Esophagus (tissue), 2 donors: ENCODE results near the gene SLCO4A1. TPM values are rescaled to one million over a fixed set of nuclear protein-coding genes. Genes with fewer than 3 reads are reported as not detected.

Experiments used
- H3K27ac ChIP-seq, 2 donors: one replicate each; pipeline ENCODE4 v1.5.1; 2013; ENCODE audit warnings: low read depth in 2 of 2, mild to moderate bottlenecking in 2 of 2, inconsistent platforms in 1 of 2, low read length in 1 of 2, moderate library complexity in 1 of 2
- H3K27me3 ChIP-seq, 2 donors: one replicate each; pipeline ENCODE4 v1.6.1; 2013; ENCODE audit warnings: low read length in 2 of 2, control low read depth in 1 of 2, mild to moderate bottlenecking in 1 of 2; ENCODE audit not compliant: insufficient read depth in 2 of 2, control insufficient read depth in 1 of 2
- H3K36me3 ChIP-seq, 2 donors: one replicate each; pipeline ENCODE4 v1.6.1; 2013; ENCODE audit warnings: low read length in 1 of 2; ENCODE audit not compliant: control insufficient read depth in 2 of 2, insufficient read depth in 2 of 2
- H3K4me1 ChIP-seq, 2 donors: one replicate each; pipeline ENCODE4 v1.6.1; 2013; ENCODE audit warnings: low read length in 1 of 2; ENCODE audit not compliant: control insufficient read depth in 2 of 2, insufficient read depth in 2 of 2
- H3K4me3 ChIP-seq, 2 donors: one replicate each; pipeline ENCODE4 v1.5.1; 2013; ENCODE audit warnings: low read length in 2 of 2, mild to moderate bottlenecking in 2 of 2, low read depth in 1 of 2, moderate library complexity in 1 of 2
- H3K9me3 ChIP-seq, 2 donors: one replicate each; pipeline ENCODE4 v1.6.1; 2013; ENCODE audit warnings: mild to moderate bottlenecking in 2 of 2, low read depth in 1 of 2, low read length in 1 of 2, moderate library complexity in 1 of 2; ENCODE audit not compliant: control insufficient read depth in 2 of 2, insufficient read depth in 1 of 2
- WGBS, 2 donors: extraction: QIAGEN DNeasy Blood & Tissue Kit; methylation state at CpG; one replicate each; pipeline ENCODE4 v1.1.7; 2013; 5-methylcytosine and 5-hydroxymethylcytosine counted together
- polyA plus RNA-seq, 2 donors: library from polyadenylated mRNA; stranded (reverse); fragments of 200-250 nt; gene quantifications; one replicate each; pipeline ENCODE4 v1.2.3, GENCODE V29; 2013
- donor health status: healthy with polysubstance abuse.
- donor health status: Bipolar disorder and iron deficiency.

The SLCO4A1 gene
- polyA plus RNA-seq, 2 donors: 12.5 to 29.3 TPM

DNA sequence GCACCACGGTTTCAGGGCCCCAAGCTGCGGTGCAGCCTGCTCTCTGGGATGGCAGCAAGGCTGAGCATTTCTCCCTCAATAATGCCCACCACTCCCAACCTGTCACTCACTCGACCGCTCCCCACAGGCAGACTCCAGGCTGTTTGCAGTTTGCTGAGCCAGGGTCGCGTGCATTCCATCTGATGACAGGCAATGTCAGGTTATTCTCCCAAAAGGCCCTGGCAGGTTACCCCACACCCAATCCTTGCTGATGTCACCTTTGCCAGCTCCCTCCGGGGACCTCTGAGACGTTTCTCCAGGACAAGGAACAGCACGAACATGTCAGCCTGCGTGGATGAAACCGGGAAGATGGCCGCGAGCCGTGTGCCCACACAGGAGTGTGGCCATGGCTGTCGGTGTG is 7.1 kb upstream of the SLCO4A1 start:
- no peaks in the 10 kb centered on the region for H3K4me1 ChIP-seq
- H3K9me3 ChIP-seq: peaks cover 0 to 2% of the 10 kb centered on the region in 2 donors
- H3K36me3 ChIP-seq: no peaks in the 10 kb centered on the region
- no peak overlapping the region for H3K27ac ChIP-seq
- WGBS, 2 donors: 78 to 80% methylated on average over 15 of the region's 15 CpGs
- H3K27me3 ChIP-seq: peaks cover 0 to 2% of the 10 kb centered on the region in 2 donors
- no peak overlapping the region for H3K4me3 ChIP-seq

DNA sequence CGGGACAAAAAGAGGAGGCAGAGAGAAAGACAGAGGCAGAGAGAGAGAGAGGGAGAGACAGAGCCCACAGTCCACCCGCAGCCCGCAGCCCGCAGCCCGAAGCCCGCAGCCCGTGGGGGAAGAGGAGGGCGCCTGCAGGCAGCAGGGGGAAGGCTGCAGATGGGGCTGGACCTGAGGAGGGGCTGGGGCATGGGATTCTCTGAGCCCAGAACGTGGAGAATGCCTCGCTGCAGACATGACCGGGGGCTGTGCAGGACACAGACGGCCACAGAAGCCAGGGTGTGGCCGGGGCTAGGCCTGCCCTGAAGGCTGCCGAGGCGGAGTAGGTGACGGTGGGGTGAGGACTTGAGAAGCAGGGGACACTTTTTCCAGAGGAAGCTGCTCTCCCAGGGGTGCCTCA is 6.5 kb upstream of the SLCO4A1 start:
- Histone ChIP-seq H3K4me3 (no peak overlapping the region), H3K36me3 (no peaks in the 10 kb centered on the region), H3K27me3 (peaks cover 0 to 2% of the 10 kb centered on the region in 2 donors), H3K9me3 (peaks cover 0 to 2% of the 10 kb centered on the region in 2 donors), H3K27ac (no peak overlapping the region), H3K4me1 (no peaks in the 10 kb centered on the region)
- 64 to 73% methylated on average over 16 of the region's 16 CpGs for WGBS, 2 donors

DNA sequence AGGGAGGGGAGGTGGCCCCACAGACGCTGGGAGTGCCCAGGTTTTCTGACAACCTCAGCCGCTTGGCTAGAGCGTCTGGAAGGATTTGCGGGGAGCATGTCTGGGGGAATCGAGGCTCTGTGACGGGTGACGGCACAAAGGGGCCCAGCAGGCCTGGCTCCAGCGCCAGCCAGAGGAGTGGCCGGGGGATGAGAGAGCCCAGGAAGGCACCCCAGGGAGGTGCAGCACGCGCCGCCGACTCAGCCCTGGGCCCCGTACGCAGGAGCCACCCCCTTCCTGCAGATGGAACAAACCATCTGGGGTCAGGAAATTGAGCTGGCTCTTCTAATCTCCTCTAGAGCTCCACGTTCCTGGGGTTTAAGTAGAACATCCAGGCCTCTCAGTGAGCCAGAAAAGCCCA is 5.9 kb upstream of the SLCO4A1 start:
- H3K36me3 ChIP-seq: no peaks in the 10 kb centered on the region
- H3K27me3 ChIP-seq: peaks cover 0 to 2% of the 10 kb centered on the region in 2 donors
- 37 to 44% methylated on average over 16 of the region's 16 CpGs for WGBS, 2 donors
- H3K4me3 ChIP-seq: no peak overlapping the region
- H3K27ac ChIP-seq: no peak overlapping the region
- H3K4me1 ChIP-seq: no peaks in the 10 kb centered on the region
- H3K9me3 ChIP-seq: peaks cover 0 to 2% of the 10 kb centered on the region in 2 donors

DNA sequence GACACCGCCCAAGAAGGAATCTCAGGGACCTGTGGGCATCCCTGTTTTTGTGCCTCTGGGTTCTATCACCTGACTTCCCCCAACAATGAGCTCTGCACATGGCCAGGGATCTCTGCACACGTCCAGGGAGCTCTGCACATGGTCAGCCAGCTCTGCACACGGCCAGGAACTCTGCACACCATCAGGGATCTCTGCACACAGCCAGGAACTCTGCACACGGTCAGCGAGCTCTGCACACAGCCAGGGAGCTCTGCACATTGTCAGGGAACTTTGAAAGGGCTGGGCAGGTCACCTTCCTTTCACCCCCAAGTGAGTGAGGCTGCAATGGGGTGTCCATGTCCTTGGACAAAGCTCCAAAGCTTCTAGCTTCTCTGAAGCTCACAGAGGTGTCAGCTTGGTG is 5.2 kb upstream of the SLCO4A1 start:
- Histone ChIP-seq H3K4me3 (no peak overlapping the region), H3K9me3 (peaks cover 0 to 2% of the 10 kb centered on the region in 2 donors), H3K27ac (no peak overlapping the region), H3K36me3 (no peaks in the 10 kb centered on the region), H3K27me3 (peaks cover 2 to 4% of the 10 kb centered on the region in 2 donors), H3K4me1 (no peaks in the 10 kb centered on the region)
- WGBS, 2 donors: 70 to 73% methylated on average over 5 of the region's 5 CpGs

DNA sequence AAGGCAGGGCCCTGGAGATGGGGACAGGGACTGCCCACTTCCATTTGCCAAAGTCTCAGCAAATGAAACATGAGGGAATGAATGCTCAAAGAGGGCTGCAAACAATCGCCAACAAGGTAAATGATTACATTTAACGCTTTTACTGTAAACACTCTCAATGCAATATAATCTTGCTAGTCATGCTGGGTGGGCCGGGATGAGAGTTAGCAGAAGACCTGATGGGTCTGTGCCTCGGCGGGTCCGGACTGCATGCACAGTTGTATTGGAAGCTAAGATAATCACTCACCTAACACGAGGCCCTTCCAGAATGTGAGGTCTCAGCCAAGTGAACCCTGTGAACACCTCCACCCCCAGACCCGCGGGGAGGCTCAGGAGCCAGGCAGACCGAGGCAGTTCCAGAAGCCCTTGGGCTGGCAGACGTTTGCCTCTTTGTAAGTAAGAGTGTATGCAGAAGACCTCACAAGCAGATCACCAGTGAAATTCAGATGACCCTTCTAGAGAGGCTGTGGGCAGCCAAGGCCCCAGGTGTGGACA is 4.7 kb upstream of the SLCO4A1 start:
- Histone ChIP-seq H3K9me3 (peaks cover 0 to 2% of the 10 kb centered on the region in 2 donors), H3K4me1 (peaks cover 0 to 1% of the 10 kb centered on the region in 2 donors), H3K27ac (no peak overlapping the region), H3K27me3 (peaks cover 2 to 4% of the 10 kb centered on the region in 2 donors), H3K36me3 (no peaks in the 10 kb centered on the region), H3K4me3 (no peak overlapping the region)
- 78% methylated on average over 11 of the region's 11 CpGs for WGBS, 2 donors

DNA sequence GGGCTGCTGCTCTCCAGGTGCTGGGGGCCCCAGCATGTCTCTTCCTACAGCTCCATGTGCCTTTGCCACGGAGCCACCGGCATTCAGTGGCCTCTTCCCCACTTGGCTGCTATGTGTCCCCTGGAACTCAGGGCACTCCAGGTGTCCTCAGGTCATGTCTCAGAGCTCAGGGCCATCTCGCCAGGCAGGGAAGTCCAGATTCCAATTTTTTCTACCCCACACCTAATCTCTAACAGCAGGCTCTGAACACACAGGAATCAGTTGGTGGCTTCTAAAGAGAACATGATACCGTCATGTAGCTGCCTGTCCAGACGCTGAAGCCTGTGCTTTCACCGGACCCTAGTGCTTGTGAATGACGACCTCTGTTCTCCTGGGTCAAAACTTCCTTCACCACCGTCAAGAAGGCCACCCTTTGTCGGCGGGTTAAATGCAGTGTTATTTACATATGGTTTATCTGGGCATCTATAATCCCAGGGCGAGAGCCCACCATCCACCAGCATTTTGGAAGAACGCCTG is 4.2 kb upstream of the SLCO4A1 start:
- 75 to 76% methylated on average over 12 of the region's 12 CpGs for WGBS, 2 donors
- Histone ChIP-seq H3K27ac (no peak overlapping the region), H3K4me3 (no peak overlapping the region), H3K36me3 (no peaks in the 10 kb centered on the region), H3K27me3 (peaks cover 2 to 4% of the 10 kb centered on the region in 2 donors), H3K4me1 (peaks cover 0 to 3% of the 10 kb centered on the region in 2 donors), H3K9me3 (peaks cover 0 to 2% of the 10 kb centered on the region in 2 donors)

DNA sequence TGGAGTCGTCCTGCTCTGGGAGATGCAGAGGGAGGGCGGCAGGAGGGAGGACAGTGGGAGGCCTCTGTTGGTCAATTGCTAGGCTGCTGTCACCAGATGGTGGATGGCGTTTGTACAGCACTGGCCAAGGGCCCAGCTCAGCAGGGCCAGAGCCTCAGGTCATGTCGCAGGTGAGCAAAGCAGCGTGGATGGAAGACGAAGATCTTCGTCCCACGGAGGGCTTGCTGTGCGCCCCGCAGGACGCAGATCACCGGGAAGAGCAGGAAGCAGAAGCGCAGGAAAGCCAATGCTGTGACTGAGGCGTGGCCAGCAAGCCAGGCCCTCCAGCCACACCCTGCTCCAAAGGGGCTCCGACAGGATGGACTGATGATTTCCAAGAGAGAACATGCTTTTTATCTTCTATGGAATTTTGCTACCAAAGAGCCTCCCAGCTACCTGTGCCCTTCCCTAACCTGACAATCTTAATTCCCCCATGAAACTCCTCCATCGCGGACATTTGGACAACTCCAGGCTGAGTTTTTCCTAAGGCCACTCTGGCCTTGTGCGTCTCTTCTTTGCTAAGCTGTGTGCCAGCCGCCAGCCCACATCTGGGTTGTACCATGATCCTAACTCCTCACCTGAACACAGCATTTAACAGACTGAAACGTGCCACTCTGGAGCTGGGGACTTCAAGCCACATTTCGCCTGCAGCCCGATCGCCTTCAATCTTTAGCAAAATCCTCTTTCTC is 3.5 kb upstream of the SLCO4A1 start:
- Histone ChIP-seq H3K27me3 (peaks cover 2 to 4% of the 10 kb centered on the region in 2 donors), H3K9me3 (peaks cover 0 to 2% of the 10 kb centered on the region in 2 donors), H3K4me1 (peaks cover 2 to 3% of the 10 kb centered on the region in 2 donors), H3K27ac (no peak overlapping the region), H3K4me3 (no peak overlapping the region), H3K36me3 (no peaks in the 10 kb centered on the region)
- 74 to 80% methylated on average over 23 of the region's 23 CpGs for WGBS, 2 donors

DNA sequence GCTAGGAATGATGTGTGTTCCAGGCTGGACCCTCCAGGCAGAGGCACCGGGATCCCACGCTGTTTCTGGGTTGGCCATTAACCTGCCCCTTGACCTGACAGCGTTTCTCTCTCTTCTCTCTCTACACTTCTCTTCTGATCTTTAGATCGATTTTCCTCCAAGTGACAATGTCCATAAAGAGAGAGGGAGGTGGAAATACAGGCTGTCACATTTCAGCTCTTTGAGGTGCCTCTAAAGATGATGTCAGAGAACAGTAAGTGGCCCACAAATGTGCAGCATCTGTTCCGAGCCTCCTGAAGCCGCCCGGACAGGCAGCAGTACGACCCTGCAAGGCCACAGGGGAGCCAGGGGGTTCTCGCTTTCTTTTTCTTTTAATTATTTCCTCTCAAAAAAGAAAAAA is 2.5 kb upstream of the SLCO4A1 start:
- Histone ChIP-seq H3K27me3 (peaks cover 2 to 4% of the 10 kb centered on the region in 2 donors), H3K9me3 (peaks cover 0 to 4% of the 10 kb centered on the region in 2 donors), H3K36me3 (no peaks in the 10 kb centered on the region), H3K4me1 (peaks cover 3 to 11% of the 10 kb centered on the region in 2 donors), H3K4me3 (no peak overlapping the region), H3K27ac (no peak overlapping the region)
- WGBS, 2 donors: 84 to 85% methylated on average over 9 of the region's 9 CpGs

DNA sequence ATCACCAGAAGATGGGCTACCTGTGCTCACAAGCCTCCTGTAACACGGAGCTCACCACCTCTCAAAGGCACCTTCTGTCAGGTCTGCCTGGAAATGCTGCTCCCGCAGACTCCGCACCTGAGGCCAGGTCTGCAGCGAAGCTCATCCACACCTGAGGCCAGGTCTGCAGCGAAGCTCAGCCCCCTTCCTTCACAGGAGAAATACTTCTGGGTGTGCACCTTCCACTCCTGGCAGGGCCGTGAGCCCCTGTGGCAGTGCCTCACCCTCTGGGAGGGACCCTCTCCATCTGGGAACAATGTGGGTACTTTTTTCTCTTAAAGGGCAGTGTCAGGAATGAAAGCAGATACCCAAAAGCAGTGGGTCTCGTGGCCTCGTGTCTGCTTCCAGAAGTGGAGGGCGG is 1.4 kb upstream of the SLCO4A1 start:
- Histone ChIP-seq H3K36me3 (no peaks in the 10 kb centered on the region), H3K4me1 (peaks cover 3 to 19% of the 10 kb centered on the region in 2 donors), H3K4me3 (no peak overlapping the region), H3K27ac (no peak overlapping the region), H3K27me3 (peaks cover 2 to 4% of the 10 kb centered on the region in 2 donors), H3K9me3 (peaks cover 0 to 7% of the 10 kb centered on the region in 2 donors)
- WGBS, 2 donors: 87 to 90% methylated on average over 9 of the region's 9 CpGs
